HUES48 (cell line): Measurements from ENCODE around the gene ZNF415.

ENCODE experiments used
- H3K27ac ChIP-seq: one replicate; pipeline ENCODE4 v1.7.0; 2013; ENCODE audit warnings: low read depth, low read length, inconsistent platforms
- H3K27me3 ChIP-seq: 2 replicates; pipeline ENCODE4 v1.6.1; 2013; ENCODE audit warnings: mild to moderate bottlenecking, low read length; ENCODE audit not compliant: control insufficient read depth, insufficient read depth
- H3K36me3 ChIP-seq: 2 replicates; pipeline ENCODE4 v1.6.1; 2013; ENCODE audit warnings: low read length; ENCODE audit not compliant: control insufficient read depth, insufficient read depth
- H3K4me1 ChIP-seq: 2 replicates; pipeline ENCODE4 v1.6.1; 2013; ENCODE audit warnings: mild to moderate bottlenecking, low read length; ENCODE audit not compliant: control insufficient read depth, insufficient read depth
- H3K4me3 ChIP-seq: 2 replicates; pipeline ENCODE4 v1.5.1; 2013; ENCODE audit warnings: mild to moderate bottlenecking, low read depth, low read length
- H3K9ac ChIP-seq: 2 replicates; pipeline ENCODE4 v1.6.1; 2013; ENCODE audit warnings: mild to moderate bottlenecking, low read depth, low read length, moderate library complexity
- H3K9me3 ChIP-seq: 2 replicates; pipeline ENCODE4 v1.6.1; 2013; ENCODE audit warnings: low read length; ENCODE audit not compliant: control insufficient read depth, insufficient read depth

The ZNF415 gene

GRCh38 chr19:53132141-53132991 is at the start of gene ZNF415:
TSS of gene ZNF415 (minus strand) at chr19:53132910. CDS start at chr19:53122676, 10,234 bp downstream.
- no peak within 1 kb of the TSS for H3K27ac ChIP-seq
- peak within 1 kb of the TSS; percentile 80 for H3K4me3 ChIP-seq
- no peaks in the 10 kb centered on the region for H3K36me3 ChIP-seq
- no peaks in the 10 kb centered on the region for H3K9me3 ChIP-seq
- H3K4me1 ChIP-seq = peaks cover 9% of the 10 kb centered on the region
- H3K9ac ChIP-seq = peak within 1 kb of the TSS; percentile 66
- peaks cover 10% of the 10 kb centered on the region for H3K27me3 ChIP-seq

DNA sequence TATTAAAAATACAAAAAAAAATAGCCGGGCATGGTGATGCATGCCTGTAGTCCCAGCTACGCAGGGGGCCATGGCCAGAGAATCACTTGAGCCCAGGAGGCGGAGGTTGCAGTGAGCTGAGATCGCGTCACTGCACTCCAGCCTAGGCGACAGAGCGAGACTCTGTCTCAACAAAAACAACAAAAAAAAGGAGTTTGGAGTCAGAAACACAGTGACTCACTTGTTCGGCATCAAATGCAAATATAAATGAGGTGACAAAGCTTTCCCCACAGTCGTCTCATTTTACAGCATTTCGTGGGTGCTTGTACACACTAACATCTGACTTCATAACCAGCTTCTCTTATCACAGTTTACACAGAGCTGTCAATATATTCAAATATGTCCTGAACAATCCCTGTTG is 49.5 kb upstream of the ZNF415 start:
- no peaks in the 10 kb centered on the region for H3K4me1 ChIP-seq
- H3K9me3 ChIP-seq = 0 out of 2 replicates have a peak, but pooled peaks cover 2% of the 10 kb centered on the region
- peaks cover 6% of the 10 kb centered on the region for H3K36me3 ChIP-seq
- no peak overlapping the region for H3K9ac ChIP-seq
- no peak overlapping the region for H3K4me3 ChIP-seq
- no peaks in the 10 kb centered on the region for H3K27me3 ChIP-seq
- no peak overlapping the region for H3K27ac ChIP-seq

GRCh38 chr19:53177986-53178385 is 45.3 kb upstream of the ZNF415 start:
- no peak overlapping the region for H3K27ac ChIP-seq
- H3K4me1 ChIP-seq = no peaks in the 10 kb centered on the region
- no peak overlapping the region for H3K4me3 ChIP-seq
- peaks cover 6% of the 10 kb centered on the region for H3K36me3 ChIP-seq
- H3K9ac ChIP-seq = no peak overlapping the region
- H3K27me3 ChIP-seq = no peaks in the 10 kb centered on the region
- H3K9me3 ChIP-seq = peaks cover 11% of the 10 kb centered on the region; the same call in 1 of the 2 replicates

GRCh38 chr19:53172889-53173288 is 40.2 kb upstream of the ZNF415 start:
- H3K4me3 ChIP-seq = no peak overlapping the region
- no peak overlapping the region for H3K9ac ChIP-seq
- no peaks in the 10 kb centered on the region for H3K4me1 ChIP-seq
- H3K27me3 ChIP-seq = no peaks in the 10 kb centered on the region
- peaks cover 22% of the 10 kb centered on the region for H3K9me3 ChIP-seq
- no peaks in the 10 kb centered on the region for H3K36me3 ChIP-seq
- no peak overlapping the region for H3K27ac ChIP-seq

DNA sequence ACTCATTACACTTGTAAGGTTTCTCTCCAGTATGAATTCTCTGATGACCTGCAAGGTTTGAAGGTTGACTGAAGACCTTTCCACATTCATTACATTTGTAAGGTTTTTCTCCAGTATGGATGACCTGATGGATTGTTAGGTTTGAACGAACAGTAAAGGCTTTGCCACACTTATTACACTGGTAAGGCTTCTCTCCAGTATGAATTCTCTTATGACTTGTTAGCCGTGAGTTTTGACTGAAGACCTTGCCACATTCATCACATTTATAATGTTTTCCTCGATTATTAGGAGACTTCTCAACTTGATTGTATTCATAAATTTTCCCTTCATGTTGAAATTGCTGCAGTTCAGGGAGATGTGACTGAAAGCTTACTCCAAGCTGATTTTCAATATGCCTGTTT is 33.0 kb upstream of the ZNF415 start:
- Histone ChIP-seq H3K27me3 (no peaks in the 10 kb centered on the region), H3K4me1 (no peaks in the 10 kb centered on the region), H3K9me3 (peaks cover 34% of the 10 kb centered on the region), H3K27ac (no peak overlapping the region), H3K4me3 (no peak overlapping the region), H3K9ac (no peak overlapping the region), H3K36me3 (peaks cover 5% of the 10 kb centered on the region; the same call in 1 of the 2 replicates)

DNA sequence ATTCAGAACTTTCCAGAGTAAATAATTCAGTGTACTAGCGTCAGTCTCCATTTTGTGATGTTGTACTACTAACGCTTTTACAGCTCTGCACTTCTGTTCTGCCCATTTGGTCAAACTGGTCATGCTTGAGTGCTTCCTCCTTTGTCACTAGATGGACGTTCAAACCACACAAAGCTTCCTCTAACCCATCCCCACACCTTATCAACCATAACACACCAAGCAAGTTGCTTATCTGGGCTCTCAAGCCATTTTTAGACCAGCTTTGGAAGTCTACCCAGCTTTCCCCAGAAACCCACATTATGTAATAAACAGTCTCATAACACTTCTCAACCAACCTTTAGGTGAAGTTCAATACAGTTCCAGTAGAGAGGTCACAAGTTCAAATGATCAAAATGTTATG is 28.4 kb upstream of the ZNF415 start:
- Histone ChIP-seq H3K36me3 (peaks cover 3% of the 10 kb centered on the region; the same call in 1 of the 2 replicates), H3K9ac (no peak overlapping the region), H3K4me1 (no peaks in the 10 kb centered on the region), H3K9me3 (peaks cover 30% of the 10 kb centered on the region), H3K27ac (no peak overlapping the region), H3K4me3 (no peak overlapping the region), H3K27me3 (no peaks in the 10 kb centered on the region)

GRCh38 chr19:53160350-53160749 is 27.6 kb upstream of the ZNF415 start:
- Histone ChIP-seq H3K27me3 (no peaks in the 10 kb centered on the region), H3K4me3 (no peak overlapping the region), H3K27ac (no peak overlapping the region), H3K9me3 (peaks cover 23% of the 10 kb centered on the region), H3K9ac (no peak overlapping the region), H3K4me1 (no peaks in the 10 kb centered on the region), H3K36me3 (no peaks in the 10 kb centered on the region; the same call in 1 of the 2 replicates)

DNA sequence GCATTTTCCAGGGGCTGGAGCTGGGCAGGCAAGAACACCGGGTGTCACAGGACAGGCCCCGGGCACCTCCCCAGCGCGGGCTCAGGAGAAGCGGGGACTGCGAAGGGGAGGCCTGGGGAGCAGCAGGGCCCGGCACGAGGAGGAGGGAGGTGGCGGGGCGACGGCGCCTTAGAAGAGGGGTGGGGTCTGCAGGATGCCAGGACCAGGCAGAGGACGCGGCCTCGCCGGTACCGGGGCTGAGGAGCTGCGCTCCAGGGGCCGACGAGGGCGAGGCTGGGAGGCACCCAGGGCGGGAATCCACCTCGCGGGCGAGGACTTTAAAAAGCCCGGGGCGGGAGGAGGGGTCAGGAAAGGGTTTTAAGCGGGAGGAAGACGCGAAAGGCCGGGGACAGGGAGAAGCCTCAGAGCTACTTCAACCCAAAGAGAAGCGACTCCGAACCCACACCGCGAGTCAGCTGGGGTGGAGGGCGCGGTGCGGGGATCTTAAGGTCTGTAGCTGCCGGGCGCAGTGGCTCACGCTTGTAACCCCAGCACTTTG is 25.5 kb upstream of the ZNF415 start:
- Histone ChIP-seq H3K4me1 (no peaks in the 10 kb centered on the region), H3K4me3 (peak overlapping the region; percentile 91), H3K36me3 (peaks cover 6% of the 10 kb centered on the region; the same call in 1 of the 2 replicates), H3K9me3 (peaks cover 5% of the 10 kb centered on the region; the same call in 1 of the 2 replicates), H3K27ac (no peak overlapping the region), H3K27me3 (no peaks in the 10 kb centered on the region), H3K9ac (no peak overlapping the region; the same call in 1 of the 2 replicates)

GRCh38 chr19:53157626-53158025 is 24.9 kb upstream of the ZNF415 start:
- Histone ChIP-seq H3K36me3 (peaks cover 10% of the 10 kb centered on the region; the same call in 1 of the 2 replicates), H3K27me3 (no peaks in the 10 kb centered on the region), H3K9ac (no peak overlapping the region), H3K4me1 (no peaks in the 10 kb centered on the region), H3K27ac (no peak overlapping the region), H3K4me3 (peak overlapping the region; percentile 91), H3K9me3 (0 out of 2 replicates have a peak, but pooled peaks cover 4% of the 10 kb centered on the region)

- peaks cover 10% of the 10 kb centered on the region; the same call in 1 of the 2 replicates for H3K36me3 ChIP-seq
- H3K4me3 ChIP-seq = no peak overlapping the region
- H3K27ac ChIP-seq = no peak overlapping the region
- no peaks in the 10 kb centered on the region for H3K27me3 ChIP-seq
- no peaks in the 10 kb centered on the region for H3K4me1 ChIP-seq
- H3K9me3 ChIP-seq = 0 out of 2 replicates have a peak, but pooled peaks cover 4% of the 10 kb centered on the region
- no peak overlapping the region for H3K9ac ChIP-seq
These were observed 24.1 kb upstream of the ZNF415 start for GRCh38 chr19:53156850-53157249.

GRCh38 chr19:53147645-53148044 is 14.9 kb upstream of the ZNF415 start:
- H3K9me3 ChIP-seq = peaks cover 27% of the 10 kb centered on the region

More at GRCh38 chr19:53147645-53148044, 14.9 kb upstream of the ZNF415 start:
- Histone ChIP-seq H3K4me3 (no peak overlapping the region), H3K36me3 (peaks cover 52% of the 10 kb centered on the region), H3K27me3 (no peaks in the 10 kb centered on the region), H3K27ac (no peak overlapping the region), H3K4me1 (no peaks in the 10 kb centered on the region), H3K9ac (no peak overlapping the region)
